Tongue (tissue), 1 donor: ENCODE data around the gene FBXO31. TPM values are rescaled to one million over a fixed set of nuclear protein-coding genes. Genes with fewer than 3 reads are reported as not detected.

Experiments
- total RNA-seq: library from RNA; depleted of rRNA; stranded (reverse); fragments of >200 nt; gene quantifications from one replicate; pipeline ENCODE4 v1.2.3, GENCODE V29; 2014

The FBXO31 gene
- total RNA-seq, 1 donor from 2014 or later, result 58.2 TPM

Other genes starting within 250 kb of the FBXO31 start
- gene C16orf95, start 66.4 kb downstream of the FBXO31 start, total RNA-seq, result 2.3 TPM
- gene MAP1LC3B, start 8.6 kb upstream of the FBXO31 start, total RNA-seq, result 35.9 TPM
- 19.2 TPM for gene ZCCHC14, start 109.2 kb upstream of the FBXO31 start, total RNA-seq
- gene JPH3, start 218.7 kb upstream of the FBXO31 start, total RNA-seq, result 0.10 TPM